Measurements from ENCODE around the gene CERS1.
A peak's percentile ranks its signal among the peaks of the same experiment; 100 is the strongest.

CERS1 gene

GRCh38 chr19:18848878-18849661 lies 46.9 kb downstream of the CERS1 start:
- ChIA-PET POLR2A (interaction anchor here (0.6 to 0.8 kb wide), 2 partner anchors 68 to 256 kb away, joined by 3 to 4 read pairs; no protein-coding TSS in a partner anchor), CTCF (interaction anchor here (0.8 to 13.0 kb wide), 18 partner anchors 12 to 461 kb away, joined by 3 to 286 read pairs (median 8); partner anchors contain the start of genes REX1BD and UPF1)
- TF ChIP-seq CTCF (IDR thresholded peaks at IDR 0.05; ENCODE audit: insufficient read depth, low read length, missing control alignments), result no peak
- no peak overlapping the region for H3K4me3 ChIP-seq (ENCODE audit: low read depth, low read length)
- DNase-seq (ENCODE audit: low read depth, low spot score), result no peak

GRCh38 chr19:18847549-18848463 lies 48.2 kb downstream of the CERS1 start:
- no peak for DNase-seq (ENCODE audit: low read depth, low spot score)
- no peak for TF ChIP-seq CTCF (IDR thresholded peaks at IDR 0.05; ENCODE audit: insufficient read depth, low read length, missing control alignments)
- no peak overlapping the region; the same call in 1 of the 2 replicates for H3K4me3 ChIP-seq (ENCODE audit: low read depth, low read length)
- CTCF ChIA-PET, result interaction anchor here (0.7 to 13.0 kb wide), 66 partner anchors 13 to 460 kb away, joined by 3 to 286 read pairs (median 4); partner anchors contain the start of genes CERS1, KXD1, REX1BD and TMEM59L
- POLR2A ChIA-PET, result interaction anchor here (0.8 to 1.0 kb wide), 3 partner anchors 12 to 255 kb away, joined by 3 to 4 read pairs (median 3); no protein-coding TSS in a partner anchor

GRCh38 chr19:18846862-18847548 lies 49.0 kb downstream of the CERS1 start:
- ChIA-PET POLR2A (interaction anchor here (0.6 to 1.0 kb wide), 2 partner anchors 18 to 275 kb away, joined by 3 to 4 read pairs; partner anchors contain the start of gene UBA52), CTCF (interaction anchor here (0.6 to 13.0 kb wide), 74 partner anchors 13 to 459 kb away, joined by 3 to 286 read pairs (median 4); partner anchors contain the start of genes CERS1, CRTC1, KXD1 and REX1BD)
- peak; percentile 99 for TF ChIP-seq CTCF (IDR thresholded peaks at IDR 0.05; ENCODE audit: insufficient read depth, low read length, missing control alignments)
- DNase-seq (ENCODE audit: low read depth, low spot score), result no peak
- no peak overlapping the region for H3K4me3 ChIP-seq (ENCODE audit: low read depth, low read length)

DNA sequence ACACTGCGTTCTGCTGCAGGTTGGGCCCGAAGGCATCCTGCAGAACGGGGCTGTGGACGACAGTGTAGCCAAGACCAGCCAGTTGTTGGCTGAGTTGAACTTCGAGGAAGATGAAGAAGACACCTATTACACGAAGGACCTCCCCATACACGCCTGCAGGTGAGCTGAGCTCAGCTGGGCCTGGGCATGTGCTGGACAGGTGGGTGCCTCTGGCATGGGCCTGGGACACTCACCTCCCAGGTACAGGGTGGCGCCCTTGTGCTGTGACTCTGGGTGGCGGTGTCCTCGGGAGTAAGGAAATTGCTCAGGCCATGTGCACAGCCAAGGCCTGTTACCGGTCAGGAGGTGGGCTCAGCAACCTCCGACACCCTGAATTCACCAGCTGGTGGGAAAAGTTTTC lies 50.0 kb downstream of the CERS1 start:
- no peak overlapping the region for H3K4me3 ChIP-seq (ENCODE audit: low read depth, low read length)
- no peak for DNase-seq (ENCODE audit: low read depth, low spot score)
- ChIA-PET POLR2A (no interaction called here), CTCF (interaction anchor here (1.1 to 13.0 kb wide), 10 partner anchors 10 to 435 kb away, joined by 3 to 286 read pairs (median 17); partner anchors contain the start of genes REX1BD, UBA52 and UPF1)
- TF ChIP-seq CTCF (IDR thresholded peaks at IDR 0.05; ENCODE audit: insufficient read depth, low read length, missing control alignments), result no peak

- CTCF ChIA-PET, result interaction anchor here (1.0 to 13.0 kb wide), 5 partner anchors 9 to 375 kb away, joined by 3 to 286 read pairs (median 17); partner anchors contain the start of genes REX1BD and UPF1
- no peak for TF ChIP-seq CTCF (IDR thresholded peaks at IDR 0.05; ENCODE audit: insufficient read depth, low read length, missing control alignments)
- DNase-seq (ENCODE audit: low read depth, low spot score), result no peak
- POLR2A ChIA-PET, result no interaction called here
- H3K4me3 ChIP-seq (ENCODE audit: low read depth, low read length), result no peak overlapping the region
Observed at GRCh38 chr19:18844806-18845329, 51.1 kb downstream of the CERS1 start.

Measured in AG04449 (cell line).